Neural cell (in vitro differentiated cells): ENCODE data around the gene TMEM128. TPM values are rescaled to one million over a fixed set of nuclear protein-coding genes. Genes with fewer than 3 reads are reported as not detected.
"Not testable (repeated sequence)": the region's sequence is repeated elsewhere in the genome, so short reads cannot be mapped to it uniquely, and the experiment has no call there.

Experiments used
- H2AFZ ChIP-seq: fragments of 200-600, 300-800 bp; sonication (generic), shearing (Covaris generic); 2 replicates; pipeline ENCODE4 v1.6.0; 2014; ENCODE audit warnings: low read depth, mild to moderate bottlenecking, antibody characterized with exemption, low read length, moderate library complexity
- H3F3A ChIP-seq: fragments of 200-600 bp; shearing (Covaris generic); 2 replicates; pipeline ENCODE4 v1.6.1; 2016; ENCODE audit warnings: mild to moderate bottlenecking, moderate library complexity, mixed read lengths, antibody characterized with exemption, low read length; ENCODE audit not compliant: insufficient read depth, poor library complexity, severe bottlenecking
- H3K27ac ChIP-seq: fragments of 200-600, 300-800 bp; sonication (generic), shearing (Covaris generic); 2 replicates; pipeline ENCODE4 v1.5.1; 2014; ENCODE audit warnings: mild to moderate bottlenecking, low read length, moderate library complexity
- H3K27me3 ChIP-seq: fragments of 300-800, 200-600 bp; sonication (generic), shearing (Covaris generic); 2 replicates; pipeline ENCODE4 v1.6.0; 2014; ENCODE audit warnings: mild to moderate bottlenecking, low read depth, low read length, moderate library complexity; ENCODE audit not compliant: insufficient read depth
- H3K36me3 ChIP-seq: fragments of 300-800, 200-600 bp; sonication (generic), shearing (Covaris generic); 2 replicates; pipeline ENCODE4 v1.5.1; 2014; ENCODE audit warnings: mild to moderate bottlenecking, antibody characterized with exemption, low read length, moderate library complexity; ENCODE audit not compliant: insufficient read depth
- H3K4me2 ChIP-seq: fragments of 300-800, 200-600 bp; sonication (generic), shearing (Covaris generic); 2 replicates; pipeline ENCODE4 v1.6.0; 2014; ENCODE audit warnings: mild to moderate bottlenecking, low read length
- H3K4me3 ChIP-seq: fragments of 300-800, 200-600 bp; sonication (generic), shearing (Covaris generic); 2 replicates; pipeline ENCODE4 v1.5.1; 2014; ENCODE audit warnings: mild to moderate bottlenecking, low read length, moderate library complexity
- H3K79me2 ChIP-seq: fragments of 200-600 bp; shearing (Covaris generic); replicated peaks from 2 replicates; pipeline ENCODE4 v1.6.0; 2014; ENCODE audit warnings: mild to moderate bottlenecking, low read length, moderate library complexity; ENCODE audit not compliant: insufficient read depth
- H3K9ac ChIP-seq: fragments of 300-800, 200-600 bp; sonication (generic), shearing (Covaris generic); 2 replicates; pipeline ENCODE4 v1.6.1; 2016; ENCODE audit warnings: mild to moderate bottlenecking, low read length, mixed read lengths
- H3K9me2 ChIP-seq: fragments of 200-600 bp; shearing (Covaris generic); 2 replicates; pipeline ENCODE4 v1.6.1; 2016; ENCODE audit warnings: mild to moderate bottlenecking, low read length, mixed read lengths; ENCODE audit not compliant: insufficient read depth
- H3K9me3 ChIP-seq: fragments of 200-600, 300-800 bp; sonication (generic), shearing (Covaris generic); 2 replicates; pipeline ENCODE4 v1.6.1; 2016; ENCODE audit warnings: mild to moderate bottlenecking, mixed run types, low read length, moderate library complexity, mixed read lengths
- H4K20me1 ChIP-seq: fragments of 200-600 bp; shearing (Covaris generic); 2 replicates; pipeline ENCODE4 v1.6.1; 2016; ENCODE audit warnings: mild to moderate bottlenecking, mixed run types; ENCODE audit not compliant: insufficient read depth
- EP300 ChIP-seq: fragments of 450-650 bp; conservative IDR thresholded peaks from 2 replicates; pipeline ENCODE4 v1.6.1; 2014; ENCODE audit warnings: antibody characterized with exemption, mild to moderate bottlenecking, moderate library complexity; ENCODE audit not compliant: poor library complexity, severe bottlenecking
- EZH2 ChIP-seq: fragments of 200-600, 300-800 bp; shearing (Covaris generic), sonication (generic); IDR thresholded peaks from 2 replicates; pipeline ENCODE4 v1.6.1; 2014; ENCODE audit warnings: antibody characterized with exemption, low read length, borderline replicate concordance, mild to moderate bottlenecking; ENCODE audit not compliant: insufficient read depth, poor library complexity, severe bottlenecking
- RAD21 ChIP-seq: fragments of 450-650 bp; conservative IDR thresholded peaks from 2 replicates; pipeline ENCODE4 v1.6.1; 2014; ENCODE audit warnings: antibody characterized with exemption, mild to moderate bottlenecking, moderate library complexity
- REST ChIP-seq: IDR thresholded peaks from 2 replicates; pipeline ENCODE4 v1.6.1; 2012; ENCODE audit warnings: borderline replicate concordance
- SMC3 ChIP-seq: fragments of 450-650 bp; conservative IDR thresholded peaks from 2 replicates; pipeline ENCODE4 v1.6.1; 2014; ENCODE audit warnings: antibody characterized with exemption, mild to moderate bottlenecking, moderate library complexity; ENCODE audit not compliant: poor library complexity
- polyA plus RNA-seq: library from polyadenylated mRNA; depleted of rRNA; stranded (reverse); fragments of >200 nt; gene quantifications from 2 replicates; pipeline ENCODE4 v1.2.3, GENCODE V29; 2014
- TF ChIP-seq, protein P1 (sequence below): fragments of 450-650 bp; IDR thresholded peaks from 2 replicates; pipeline ENCODE4 v1.5.1; 2014; ENCODE audit warnings: antibody characterized with exemption, mild to moderate bottlenecking, moderate library complexity; ENCODE audit not compliant: poor library complexity, severe bottlenecking

TMEM128 gene
- polyA plus RNA-seq, 1 donor from 2014 or later: 93.6 TPM

GRCh38 chr4:4217113-4217512, 30.9 kb downstream of the TMEM128 start (continued):
- TF ChIP-seq EZH2 (no peak), RAD21 (no peak)

DNA sequence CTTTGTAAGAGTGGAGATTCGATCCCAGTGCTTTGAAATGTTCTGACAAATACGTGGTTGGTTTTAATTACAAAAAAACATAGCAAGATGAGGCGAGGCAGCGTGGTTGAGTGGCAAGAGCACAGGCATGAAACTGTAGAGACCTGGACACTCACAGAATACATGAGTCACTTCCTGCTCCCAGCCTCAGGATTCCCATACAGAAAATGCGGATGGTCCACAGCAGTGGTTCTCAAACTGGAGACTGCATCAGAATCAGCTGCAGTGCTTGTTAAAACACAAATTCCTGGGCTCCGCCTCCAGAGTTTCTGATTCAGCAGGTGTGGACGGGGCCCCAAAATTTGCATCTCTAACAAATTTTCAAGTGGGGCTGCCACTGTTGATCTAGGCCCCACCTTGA, 31.4 kb downstream of the TMEM128 start:
- no peaks in the 10 kb centered on the region for H3K79me2 ChIP-seq
- no peaks in the 10 kb centered on the region for H4K20me1 ChIP-seq
- no peak overlapping the region for H3K27ac ChIP-seq
- TF ChIP-seq EP300: no peak
- TF ChIP-seq RAD21: no peak
- no peak for TF ChIP-seq REST
- H3F3A ChIP-seq: no peaks in the 10 kb centered on the region
- H3K4me2 ChIP-seq: no peak overlapping the region
- H3K27me3 ChIP-seq: no peaks in the 10 kb centered on the region
- no peak overlapping the region for H2AFZ ChIP-seq
- no peaks in the 10 kb centered on the region for H3K9me3 ChIP-seq
- no peak overlapping the region for H3K4me3 ChIP-seq
- H3K9me2 ChIP-seq: no peaks in the 10 kb centered on the region
- H3K36me3 ChIP-seq: no peaks in the 10 kb centered on the region
- no peak overlapping the region for H3K9ac ChIP-seq

DNA sequence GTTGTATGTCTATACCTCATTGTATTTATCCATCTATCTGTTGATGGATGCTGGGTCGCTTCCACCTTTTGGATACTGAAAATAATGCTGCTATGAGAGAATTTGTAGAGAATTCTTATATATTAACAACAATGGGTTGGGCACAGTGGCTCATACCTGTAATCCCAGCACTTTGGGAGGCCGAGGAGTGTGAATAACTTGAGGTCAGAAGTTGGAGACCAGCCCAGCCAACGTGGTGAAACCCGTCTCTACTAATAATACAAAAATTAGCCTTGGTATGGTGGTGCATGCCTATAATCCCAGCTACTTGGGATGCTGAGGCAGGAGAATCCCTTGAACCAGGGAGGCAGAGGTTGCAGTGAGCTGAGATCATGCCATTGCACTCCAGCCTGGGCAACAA, 34.3 kb downstream of the TMEM128 start:
- not testable (repeated sequence) for H3K27me3 ChIP-seq, H3K36me3 ChIP-seq, H3F3A ChIP-seq, H4K20me1 ChIP-seq, H3K9ac ChIP-seq, H2AFZ ChIP-seq, H3K4me2 ChIP-seq, H3K27ac ChIP-seq, H3K4me3 ChIP-seq, H3K79me2 ChIP-seq, H3K9me3 ChIP-seq, H3K9me2 ChIP-seq

DNA sequence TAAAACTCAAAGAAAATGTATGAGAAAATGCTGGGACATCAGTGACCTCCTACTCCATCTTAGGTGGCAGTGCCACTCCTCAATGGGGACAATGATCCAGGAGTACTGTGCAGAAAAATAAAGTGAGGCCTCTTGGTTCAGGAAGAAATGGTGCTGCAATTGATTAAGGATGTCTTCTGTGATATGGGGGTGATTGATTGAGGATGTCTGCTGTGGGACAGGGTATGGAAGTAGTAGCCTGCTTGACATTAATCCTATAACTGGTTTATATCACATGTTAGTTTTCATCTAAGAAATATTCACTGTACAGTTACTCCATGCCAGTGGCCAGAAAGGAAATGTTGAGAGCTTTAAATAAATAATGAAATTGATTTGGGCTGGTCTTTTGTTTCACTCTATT, 41.8 kb downstream of the TMEM128 start:
- TF ChIP-seq EP300 (no peak), SMC3 (no peak)
- TF ChIP-seq, protein P1, sequence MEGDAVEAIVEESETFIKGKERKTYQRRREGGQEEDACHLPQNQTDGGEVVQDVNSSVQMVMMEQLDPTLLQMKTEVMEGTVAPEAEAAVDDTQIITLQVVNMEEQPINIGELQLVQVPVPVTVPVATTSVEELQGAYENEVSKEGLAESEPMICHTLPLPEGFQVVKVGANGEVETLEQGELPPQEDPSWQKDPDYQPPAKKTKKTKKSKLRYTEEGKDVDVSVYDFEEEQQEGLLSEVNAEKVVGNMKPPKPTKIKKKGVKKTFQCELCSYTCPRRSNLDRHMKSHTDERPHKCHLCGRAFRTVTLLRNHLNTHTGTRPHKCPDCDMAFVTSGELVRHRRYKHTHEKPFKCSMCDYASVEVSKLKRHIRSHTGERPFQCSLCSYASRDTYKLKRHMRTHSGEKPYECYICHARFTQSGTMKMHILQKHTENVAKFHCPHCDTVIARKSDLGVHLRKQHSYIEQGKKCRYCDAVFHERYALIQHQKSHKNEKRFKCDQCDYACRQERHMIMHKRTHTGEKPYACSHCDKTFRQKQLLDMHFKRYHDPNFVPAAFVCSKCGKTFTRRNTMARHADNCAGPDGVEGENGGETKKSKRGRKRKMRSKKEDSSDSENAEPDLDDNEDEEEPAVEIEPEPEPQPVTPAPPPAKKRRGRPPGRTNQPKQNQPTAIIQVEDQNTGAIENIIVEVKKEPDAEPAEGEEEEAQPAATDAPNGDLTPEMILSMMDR: no peak
- Histone ChIP-seq H3K27ac (no peak overlapping the region), H2AFZ (no peak overlapping the region), H3K9ac (no peak overlapping the region), H3K27me3 (no peaks in the 10 kb centered on the region), H3F3A (no peaks in the 10 kb centered on the region), H3K36me3 (no peaks in the 10 kb centered on the region), H3K4me3 (no peak overlapping the region), H3K4me2 (no peak overlapping the region), H3K79me2 (no peaks in the 10 kb centered on the region), H3K9me2 (no peaks in the 10 kb centered on the region), H4K20me1 (no peaks in the 10 kb centered on the region), H3K9me3 (no peaks in the 10 kb centered on the region)
